ENCODE results near the gene ERGIC3. TPM values are rescaled to one million over a fixed set of nuclear protein-coding genes. Genes with fewer than 3 reads are reported as not detected.

ERGIC3 gene
- total RNA-seq, 2 donors from 2014 or later = 133 to 142 TPM

DNA sequence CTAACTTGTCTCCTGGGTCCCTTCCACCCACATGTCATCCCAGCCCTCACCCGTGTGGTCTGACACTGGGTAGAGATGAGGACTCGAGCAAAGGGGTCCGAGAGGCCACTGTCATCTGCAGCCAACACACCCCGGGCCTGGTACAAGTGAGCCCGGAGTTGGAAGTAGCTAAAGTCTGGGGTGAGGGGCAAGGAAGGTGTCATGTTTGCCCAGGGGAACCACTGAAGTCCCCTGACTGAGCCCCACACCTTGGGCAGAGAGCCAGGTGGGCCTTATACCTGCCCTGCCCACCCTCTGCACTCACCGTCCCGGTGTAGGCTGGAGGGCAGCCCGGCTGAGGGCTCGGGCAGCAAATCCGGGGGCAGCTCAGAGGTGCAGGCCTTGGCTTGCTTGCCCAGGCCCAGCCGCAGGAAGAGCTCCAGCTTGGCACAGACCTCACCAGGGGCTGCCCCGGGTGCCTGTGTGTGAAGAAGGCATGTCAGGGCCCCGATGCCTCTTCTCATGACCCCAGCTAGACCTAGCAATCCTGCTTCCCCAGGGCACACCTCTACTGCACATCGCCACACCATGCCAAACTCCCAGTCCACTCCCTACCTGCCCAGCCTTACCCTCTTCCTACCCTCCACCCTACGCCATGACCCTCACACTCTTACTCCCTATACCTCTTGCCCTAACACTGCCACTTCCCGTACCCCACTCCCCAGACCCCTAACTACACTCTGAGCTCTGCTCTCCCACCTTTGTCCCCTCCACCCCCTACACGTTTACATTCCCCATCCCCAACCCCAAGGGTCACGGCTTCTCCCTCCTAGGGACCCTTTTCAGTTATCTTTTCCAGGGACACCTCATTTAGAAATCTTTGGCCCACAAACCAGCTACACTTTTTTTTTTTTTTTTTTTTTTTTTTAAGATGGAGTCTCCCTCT lies 42.0 kb downstream of the ERGIC3 start:
- Mint-ChIP-seq H3K27ac (no peak overlapping the region), H3K4me1 (no peaks in the 10 kb centered on the region), H3K4me3 (no peak overlapping the region), H3K9me3 (no peaks in the 10 kb centered on the region), H3K27me3 (peaks cover 4% of the 10 kb centered on the region), H3K36me3 (ENCODE audit: low read depth) (no peaks in the 10 kb centered on the region)
- ATAC-seq (replicated peaks) = no peak

DNA sequence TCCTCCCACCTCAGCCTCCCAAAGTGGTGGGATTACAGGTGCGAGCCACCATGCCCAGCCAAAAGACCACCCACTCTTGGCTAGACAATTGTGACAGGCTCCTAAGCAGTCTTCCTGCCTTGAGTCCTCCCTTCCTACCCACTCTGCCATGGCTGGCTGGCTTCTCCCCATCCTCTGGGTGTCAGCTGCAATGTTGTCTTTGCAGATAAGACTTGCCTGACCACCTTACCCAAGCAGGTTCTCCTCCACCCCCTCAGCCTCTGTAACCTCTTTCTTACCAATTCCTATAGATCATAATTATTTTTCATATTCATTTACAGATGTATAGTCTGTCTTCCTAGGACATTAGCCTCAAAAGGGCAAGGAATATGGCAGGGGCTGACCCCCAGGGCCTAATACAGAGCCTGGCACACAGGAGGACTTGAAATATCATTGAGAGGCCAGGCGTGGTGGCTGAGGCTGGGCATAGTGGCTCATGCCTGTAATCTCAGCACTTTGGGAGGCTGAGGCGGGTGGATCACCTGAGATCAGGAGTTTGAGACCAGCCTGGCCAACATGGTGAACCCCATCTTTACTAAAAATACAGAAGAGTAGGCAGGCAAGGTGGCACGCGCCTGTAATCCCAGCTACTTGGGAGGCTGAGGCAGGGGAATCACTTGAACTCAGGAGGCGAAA lies 45.0 kb downstream of the ERGIC3 start:
- no peaks in the 10 kb centered on the region for H3K4me1 Mint-ChIP-seq
- no peaks in the 10 kb centered on the region for H3K9me3 Mint-ChIP-seq
- no peaks in the 10 kb centered on the region for H3K36me3 Mint-ChIP-seq (ENCODE audit: low read depth)
- no peak overlapping the region for H3K27ac Mint-ChIP-seq
- no peak overlapping the region for H3K4me3 Mint-ChIP-seq
- ATAC-seq (replicated peaks) = no peak
- H3K27me3 Mint-ChIP-seq = peaks cover 4% of the 10 kb centered on the region

DNA sequence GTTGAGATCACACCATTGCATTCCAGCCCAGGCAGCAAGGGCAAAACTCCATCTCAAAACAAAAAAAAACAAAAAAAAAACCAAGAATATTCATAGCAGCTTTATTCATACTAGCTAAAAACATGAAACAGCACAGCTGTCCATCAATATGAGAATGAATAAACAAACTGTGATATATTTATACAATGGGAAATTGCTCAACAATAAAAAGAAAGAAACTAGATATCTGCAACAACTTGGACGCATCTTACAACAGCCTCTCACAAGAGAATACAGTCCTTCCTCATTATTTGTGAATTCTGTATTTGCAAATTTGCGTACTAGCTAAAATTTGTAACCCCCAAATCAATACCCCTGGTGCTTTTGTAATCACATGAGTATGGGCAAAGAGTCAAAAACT lies 45.6 kb downstream of the ERGIC3 start:
- H3K27me3 Mint-ChIP-seq = peaks cover under 1% of the 10 kb centered on the region
- H3K4me1 Mint-ChIP-seq = no peaks in the 10 kb centered on the region
- H3K4me3 Mint-ChIP-seq = no peak overlapping the region
- no peak for ATAC-seq (replicated peaks)
- H3K9me3 Mint-ChIP-seq = no peaks in the 10 kb centered on the region
- no peaks in the 10 kb centered on the region for H3K36me3 Mint-ChIP-seq (ENCODE audit: low read depth)
- H3K27ac Mint-ChIP-seq = no peak overlapping the region

DNA sequence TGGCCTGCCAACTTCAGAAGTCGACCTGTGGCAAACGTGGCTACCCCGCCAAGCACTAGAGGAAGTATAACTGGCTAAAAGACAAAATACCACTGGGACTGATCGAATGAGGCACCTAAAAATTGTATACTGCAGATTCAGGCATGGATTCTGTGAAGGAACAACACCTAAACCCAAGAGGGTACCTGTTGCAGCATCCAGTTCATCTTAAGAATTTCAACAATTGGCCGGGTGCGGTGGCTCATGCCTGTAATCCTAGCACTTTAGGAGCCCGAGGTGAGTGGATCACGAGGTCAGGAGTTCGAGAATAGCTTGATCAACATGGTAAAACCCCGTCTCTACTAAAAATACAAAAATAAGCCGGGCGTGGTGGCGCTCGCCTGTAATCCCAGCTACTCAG lies 46.5 kb downstream of the ERGIC3 start:
- Mint-ChIP-seq H3K9me3 (no peaks in the 10 kb centered on the region), H3K4me1 (no peaks in the 10 kb centered on the region), H3K27me3 (no peaks in the 10 kb centered on the region), H3K4me3 (no peak overlapping the region), H3K36me3 (ENCODE audit: low read depth) (no peaks in the 10 kb centered on the region), H3K27ac (no peak overlapping the region)
- ATAC-seq (replicated peaks) = no peak

DNA sequence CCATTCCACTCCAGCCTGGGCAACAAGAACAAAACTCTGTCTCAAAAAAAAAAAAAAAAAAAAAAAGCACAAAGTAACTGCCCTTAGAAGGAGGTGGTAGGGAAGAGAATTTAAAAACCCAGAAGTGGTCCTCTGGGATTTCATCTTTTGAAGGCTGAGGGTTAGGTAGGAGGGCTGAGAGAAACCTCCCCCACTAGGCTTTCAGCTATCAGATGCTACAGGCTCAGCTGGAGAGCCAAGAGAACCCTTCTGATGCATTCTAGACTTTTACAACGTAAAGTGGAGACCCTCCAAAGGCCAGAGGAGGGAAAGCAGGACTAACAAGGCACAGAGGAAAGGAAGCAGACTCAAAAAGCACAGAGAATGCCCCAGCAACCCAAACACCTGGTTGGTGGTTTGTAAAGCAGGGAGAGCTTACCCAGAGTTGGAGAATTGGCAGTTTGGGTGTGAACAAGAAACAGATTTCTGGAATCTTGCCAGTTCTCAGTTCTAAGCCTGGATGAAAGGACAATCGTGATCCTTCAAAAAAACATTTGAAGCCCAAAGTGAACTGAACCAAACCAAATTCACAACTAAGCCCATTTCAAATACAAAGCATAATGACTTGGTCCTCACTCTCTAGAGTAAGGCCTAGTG lies 50.6 kb downstream of the ERGIC3 start:
- Mint-ChIP-seq H3K9me3 (no peaks in the 10 kb centered on the region), H3K27me3 (no peaks in the 10 kb centered on the region), H3K4me1 (no peaks in the 10 kb centered on the region), H3K36me3 (ENCODE audit: low read depth) (no peaks in the 10 kb centered on the region), H3K27ac (peak overlapping the region; percentile 38), H3K4me3 (no peak overlapping the region)
- ATAC-seq (replicated peaks) = no peak

DNA sequence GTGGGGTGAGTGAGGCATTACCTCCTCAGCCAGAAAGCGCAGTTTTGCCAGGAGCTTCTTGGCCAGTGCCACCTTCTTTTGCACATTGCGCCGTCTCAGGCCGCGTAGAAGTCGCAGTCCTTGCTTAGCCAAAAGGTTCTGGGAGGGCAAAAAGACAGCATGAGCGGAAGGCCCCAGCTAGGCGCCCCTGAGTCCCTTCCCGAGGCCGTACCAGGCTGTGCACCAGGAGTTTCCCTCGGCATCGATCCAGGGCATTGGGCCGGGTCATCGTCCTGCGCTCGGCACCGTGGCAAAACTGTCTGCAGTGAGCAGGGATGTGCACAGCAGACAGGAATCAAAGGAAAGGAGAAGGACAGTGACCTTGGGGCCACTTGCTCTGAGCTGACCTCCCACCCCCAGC lies 53.6 kb downstream of the ERGIC3 start:
- no peak for ATAC-seq (replicated peaks)
- Mint-ChIP-seq H3K27ac (no peak overlapping the region), H3K36me3 (ENCODE audit: low read depth) (no peaks in the 10 kb centered on the region), H3K4me1 (no peaks in the 10 kb centered on the region), H3K9me3 (no peaks in the 10 kb centered on the region), H3K27me3 (peaks cover 4% of the 10 kb centered on the region), H3K4me3 (no peak overlapping the region)

DNA sequence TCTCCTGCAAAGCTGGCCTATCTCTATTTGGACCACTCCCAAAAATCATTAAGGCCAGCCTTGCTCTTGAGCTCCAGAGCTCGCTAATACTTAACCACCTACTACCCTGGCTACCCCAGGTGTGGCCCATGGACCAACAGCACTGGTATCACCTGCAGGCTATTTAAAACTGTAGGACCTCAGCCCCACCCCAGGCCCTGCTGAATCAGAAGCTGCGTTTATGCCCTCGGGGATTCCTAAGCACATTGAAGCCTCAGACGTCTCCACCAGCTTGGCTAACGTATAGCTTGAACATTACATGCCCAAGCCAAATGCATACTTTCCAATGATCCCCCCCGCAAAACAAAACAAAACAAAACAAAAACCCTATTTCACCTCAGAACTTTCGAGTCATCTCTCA lies 54.0 kb downstream of the ERGIC3 start:
- ATAC-seq (replicated peaks) = no peak
- no peak overlapping the region for H3K27ac Mint-ChIP-seq
- H3K27me3 Mint-ChIP-seq = peaks cover 6% of the 10 kb centered on the region
- no peaks in the 10 kb centered on the region for H3K36me3 Mint-ChIP-seq (ENCODE audit: low read depth)
- no peak overlapping the region for H3K4me3 Mint-ChIP-seq
- H3K4me1 Mint-ChIP-seq = no peaks in the 10 kb centered on the region
- H3K9me3 Mint-ChIP-seq = no peaks in the 10 kb centered on the region

DNA sequence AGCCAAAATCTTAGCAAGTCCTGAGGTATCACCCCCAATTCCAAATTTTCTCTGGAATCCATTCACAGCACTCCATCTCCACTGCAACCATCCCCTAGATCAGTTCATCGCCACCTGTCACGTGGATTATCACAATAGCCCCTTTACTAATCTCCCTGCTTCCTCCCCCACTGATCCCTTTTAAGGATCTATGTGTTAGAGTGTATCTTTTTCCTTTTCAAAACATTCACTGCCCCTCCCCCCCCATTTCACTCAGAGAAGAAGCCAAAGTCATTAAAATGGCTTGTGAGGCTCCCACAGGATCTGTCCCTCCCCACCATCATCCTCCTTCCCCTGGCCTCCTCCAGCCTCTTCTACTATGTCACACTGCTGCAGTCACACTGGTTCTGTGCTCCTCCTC lies 55.3 kb downstream of the ERGIC3 start:
- ATAC-seq (replicated peaks) = no peak
- H3K9me3 Mint-ChIP-seq = no peaks in the 10 kb centered on the region
- H3K4me1 Mint-ChIP-seq = no peaks in the 10 kb centered on the region
- H3K27ac Mint-ChIP-seq = no peak overlapping the region
- H3K27me3 Mint-ChIP-seq = peaks cover 9% of the 10 kb centered on the region
- no peaks in the 10 kb centered on the region for H3K36me3 Mint-ChIP-seq (ENCODE audit: low read depth)
- H3K4me3 Mint-ChIP-seq = no peak overlapping the region

DNA sequence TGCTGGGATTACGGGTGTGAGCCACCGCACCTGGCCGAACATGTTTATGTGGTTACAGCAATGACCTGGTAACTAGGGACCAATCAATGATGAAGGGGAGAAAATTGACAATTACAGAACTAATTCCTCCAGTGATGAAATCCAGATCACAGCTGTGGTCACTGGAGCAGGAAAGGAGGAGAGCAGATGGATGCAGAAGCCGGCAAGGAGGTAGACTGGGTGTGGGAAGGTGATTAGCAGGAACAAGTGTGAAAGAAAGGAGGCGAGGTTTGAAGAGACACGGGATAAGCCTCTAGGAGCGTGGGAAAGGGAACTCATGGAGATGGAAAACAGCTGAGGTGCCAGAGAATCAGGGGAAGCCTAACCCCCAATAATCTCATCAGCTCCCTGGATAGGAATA lies 56.6 kb downstream of the ERGIC3 start:
- H3K27ac Mint-ChIP-seq = no peak overlapping the region
- H3K27me3 Mint-ChIP-seq = peaks cover 12% of the 10 kb centered on the region
- no peak overlapping the region for H3K4me3 Mint-ChIP-seq
- H3K36me3 Mint-ChIP-seq (ENCODE audit: low read depth) = no peaks in the 10 kb centered on the region
- no peaks in the 10 kb centered on the region for H3K4me1 Mint-ChIP-seq
- H3K9me3 Mint-ChIP-seq = no peaks in the 10 kb centered on the region
- ATAC-seq (replicated peaks) = no peak

DNA sequence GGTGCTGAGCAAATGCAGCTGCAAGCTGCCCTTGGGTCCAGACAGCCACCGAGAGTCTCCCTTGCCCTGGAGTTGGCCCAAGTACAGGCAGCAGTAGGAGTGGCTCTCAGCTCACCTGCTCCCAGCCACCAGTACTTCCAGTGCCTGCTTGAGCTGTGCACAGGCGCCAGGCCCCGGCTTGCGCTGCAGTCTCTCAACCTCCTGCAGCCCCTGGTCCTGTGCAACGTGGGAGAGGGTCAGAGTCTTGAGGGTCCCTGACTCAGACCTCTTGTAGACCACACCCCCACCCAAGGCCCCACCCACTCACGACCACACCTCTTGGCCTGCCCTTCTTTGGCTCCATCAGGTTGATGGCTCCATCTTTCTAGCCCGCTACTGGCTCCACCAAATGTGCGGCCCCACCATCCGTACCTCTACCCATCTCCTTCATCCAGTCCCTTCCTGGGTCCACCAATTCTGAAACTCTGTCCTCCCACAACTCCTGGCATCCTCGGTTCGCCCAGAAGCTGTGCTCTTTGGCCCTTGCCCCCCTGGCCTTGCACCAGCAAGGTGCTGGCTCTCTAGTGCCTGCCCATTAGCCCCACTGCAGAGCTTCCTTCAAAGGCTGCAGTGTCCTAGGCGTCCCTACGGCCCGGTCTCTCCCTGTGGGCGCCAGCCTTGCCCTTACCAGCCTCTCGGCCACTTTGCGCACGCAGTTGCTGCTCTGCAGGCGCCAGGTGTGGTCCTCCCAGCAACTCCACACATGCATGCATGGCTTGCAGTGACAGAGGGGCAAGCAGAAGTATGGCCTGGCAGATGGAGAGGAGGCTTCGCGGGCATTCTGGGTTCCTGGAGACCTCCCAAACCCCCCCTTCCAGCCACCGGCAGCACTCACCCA lies 57.3 kb downstream of the ERGIC3 start:
- no peak overlapping the region for H3K4me3 Mint-ChIP-seq
- H3K9me3 Mint-ChIP-seq = no peaks in the 10 kb centered on the region
- H3K4me1 Mint-ChIP-seq = no peaks in the 10 kb centered on the region
- ATAC-seq (replicated peaks) = no peak
- peaks cover 12% of the 10 kb centered on the region for H3K27me3 Mint-ChIP-seq
- H3K27ac Mint-ChIP-seq = no peak overlapping the region
- no peaks in the 10 kb centered on the region for H3K36me3 Mint-ChIP-seq (ENCODE audit: low read depth)

DNA sequence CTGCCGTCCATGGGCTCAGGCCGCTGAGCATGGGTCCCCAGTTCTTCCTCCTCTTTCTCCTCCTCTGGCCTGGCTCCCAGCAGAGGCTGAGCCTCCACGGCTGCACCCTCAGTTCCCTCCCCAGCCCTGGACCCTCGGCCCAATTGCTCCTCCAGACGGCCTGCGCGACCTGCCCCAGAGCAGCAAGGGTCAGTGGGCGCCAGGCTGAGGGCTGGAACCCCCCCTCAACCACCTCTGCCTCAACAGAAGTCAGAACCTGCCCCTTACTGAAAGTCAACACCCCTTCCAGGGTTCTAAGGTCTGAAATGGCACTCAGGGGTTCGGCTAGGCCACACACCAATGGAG lies 57.9 kb downstream of the ERGIC3 start:
- Mint-ChIP-seq H3K36me3 (ENCODE audit: low read depth) (no peaks in the 10 kb centered on the region), H3K9me3 (no peaks in the 10 kb centered on the region), H3K27me3 (peaks cover 12% of the 10 kb centered on the region)

DNA sequence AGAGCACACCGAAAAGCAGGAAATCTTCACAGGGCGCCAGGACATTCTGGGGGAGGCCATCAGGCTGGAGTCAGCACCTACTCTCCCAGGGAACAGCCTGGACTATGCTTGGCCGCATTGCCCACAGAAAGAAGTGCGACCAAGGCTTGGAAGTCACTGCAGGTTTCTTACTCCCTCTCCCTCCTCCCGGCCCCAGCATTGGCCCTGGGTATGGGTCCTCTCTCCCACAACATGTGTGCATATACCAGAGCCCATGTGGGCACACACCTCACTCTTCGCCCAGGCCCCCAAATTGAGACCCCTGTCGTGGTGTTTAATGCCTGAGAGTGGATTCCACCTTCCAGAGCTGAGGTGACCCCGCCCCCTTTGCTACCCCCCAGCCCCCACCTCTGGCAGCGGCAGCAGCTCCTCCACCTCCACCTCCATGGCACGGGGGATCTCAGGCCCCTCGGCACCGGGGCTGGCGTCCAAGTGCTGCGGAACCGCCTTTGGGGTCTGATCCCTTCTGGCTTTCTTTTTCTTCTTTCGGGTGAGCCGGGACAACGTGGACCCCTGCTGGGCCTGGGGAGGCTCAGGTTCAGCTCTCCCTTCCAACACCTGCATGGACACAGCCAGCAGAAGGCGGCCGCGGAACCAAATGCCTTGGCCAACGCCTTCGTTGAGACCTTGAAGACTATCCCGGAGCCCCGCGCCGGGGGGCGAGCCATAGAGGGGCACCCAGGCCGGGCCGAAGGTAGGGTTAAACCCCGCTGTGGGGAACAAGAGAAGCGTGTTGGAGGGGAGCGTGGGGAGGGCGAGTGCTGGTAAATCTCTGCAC lies 58.5 kb downstream of the ERGIC3 start:
- Mint-ChIP-seq H3K27ac (no peak overlapping the region), H3K4me1 (no peaks in the 10 kb centered on the region), H3K4me3 (peak overlapping the region; percentile 75), H3K36me3 (ENCODE audit: low read depth) (no peaks in the 10 kb centered on the region), H3K9me3 (no peaks in the 10 kb centered on the region), H3K27me3 (peaks cover 12% of the 10 kb centered on the region)
- ATAC-seq (replicated peaks) = no peak

More for the DNA sequence above, 57.9 kb downstream of the ERGIC3 start:
- H3K27ac Mint-ChIP-seq = no peak overlapping the region
- no peak for ATAC-seq (replicated peaks)
- H3K4me1 Mint-ChIP-seq = no peaks in the 10 kb centered on the region
- no peak overlapping the region for H3K4me3 Mint-ChIP-seq

DNA sequence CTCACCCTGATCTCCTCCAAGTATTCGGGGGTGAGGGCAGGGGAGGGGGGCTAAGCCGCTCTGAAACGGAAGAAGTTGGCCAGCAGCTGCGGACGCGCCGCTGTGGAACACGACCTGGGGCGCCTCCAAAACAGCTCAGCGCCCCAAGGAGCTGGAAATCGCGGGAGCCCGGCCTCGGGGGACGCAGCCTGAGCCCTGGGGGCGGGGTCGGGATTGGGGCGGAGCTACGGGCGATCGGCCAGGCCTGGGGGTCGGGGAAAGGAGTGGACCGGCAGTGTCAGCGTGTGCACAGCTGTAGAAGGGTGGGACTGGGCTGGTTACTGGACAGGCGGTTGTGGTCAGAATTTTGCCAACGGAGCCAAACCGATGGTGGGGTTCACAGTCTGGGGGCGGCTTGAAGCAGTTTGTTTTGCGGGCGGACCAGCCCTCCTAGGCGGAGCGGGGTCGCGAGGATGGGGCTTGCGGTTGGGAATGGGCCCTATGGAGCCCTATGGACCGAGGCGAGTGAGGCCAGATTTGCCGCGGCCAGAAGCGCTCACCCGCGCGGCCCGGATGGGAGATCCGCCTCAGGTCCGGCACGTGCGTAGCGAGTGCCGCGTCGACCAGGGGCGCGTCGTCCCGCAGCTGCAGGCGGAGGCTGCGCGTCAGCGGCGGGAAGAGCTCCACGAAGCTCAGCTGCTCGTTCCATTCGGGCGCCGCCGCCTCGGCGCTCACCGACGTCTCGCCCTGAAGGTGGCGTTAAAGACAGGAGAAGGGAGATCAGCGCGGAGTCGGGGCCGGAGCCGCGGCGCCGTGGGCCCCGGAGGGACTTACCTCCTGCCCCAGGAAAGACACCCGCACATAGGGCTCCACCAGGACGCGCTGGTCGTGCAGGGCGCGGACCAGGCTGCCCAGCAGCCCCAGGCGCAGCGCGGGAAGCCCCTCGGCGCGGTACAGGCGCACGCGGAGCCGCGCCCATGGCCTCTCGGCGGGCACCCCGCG lies 59.4 kb downstream of the ERGIC3 start:
- Mint-ChIP-seq H3K9me3 (no peaks in the 10 kb centered on the region), H3K27me3 (peaks cover 12% of the 10 kb centered on the region), H3K36me3 (ENCODE audit: low read depth) (no peaks in the 10 kb centered on the region), H3K4me1 (no peaks in the 10 kb centered on the region), H3K27ac (no peak overlapping the region), H3K4me3 (peak overlapping the region; percentile 75)
- ATAC-seq (replicated peaks) = peak; percentile 94
